Lung microvascular endothelial cell (primary cell): ENCODE measurements around the gene CST5. TPM values are rescaled to one million over a fixed set of nuclear protein-coding genes. Genes with fewer than 3 reads are reported as not detected.

Experiments
- DNase-seq, 2 donors: peaks; one replicate each; pipeline versions ENCODE4 v3.0.0 to v3.0.0-alpha.2; 2010; ENCODE audit warnings: low read depth in 2 of 2
- total RNA-seq: library from RNA; depleted of rRNA; stranded (reverse); fragments of >200 nt; gene quantifications from 2 replicates; pipeline ENCODE4 v1.2.1, GENCODE V29; 2014

The CST5 gene
- total RNA-seq, 1 donor from 2014 or later: not detected

- no peak for DNase-seq
Observed at GRCh38 chr20:23841693-23842092, 37.9 kb downstream of the CST5 start.

GRCh38 chr20:23835716-23836115 is 43.8 kb downstream of the CST5 start:
- no peak for DNase-seq

DNA sequence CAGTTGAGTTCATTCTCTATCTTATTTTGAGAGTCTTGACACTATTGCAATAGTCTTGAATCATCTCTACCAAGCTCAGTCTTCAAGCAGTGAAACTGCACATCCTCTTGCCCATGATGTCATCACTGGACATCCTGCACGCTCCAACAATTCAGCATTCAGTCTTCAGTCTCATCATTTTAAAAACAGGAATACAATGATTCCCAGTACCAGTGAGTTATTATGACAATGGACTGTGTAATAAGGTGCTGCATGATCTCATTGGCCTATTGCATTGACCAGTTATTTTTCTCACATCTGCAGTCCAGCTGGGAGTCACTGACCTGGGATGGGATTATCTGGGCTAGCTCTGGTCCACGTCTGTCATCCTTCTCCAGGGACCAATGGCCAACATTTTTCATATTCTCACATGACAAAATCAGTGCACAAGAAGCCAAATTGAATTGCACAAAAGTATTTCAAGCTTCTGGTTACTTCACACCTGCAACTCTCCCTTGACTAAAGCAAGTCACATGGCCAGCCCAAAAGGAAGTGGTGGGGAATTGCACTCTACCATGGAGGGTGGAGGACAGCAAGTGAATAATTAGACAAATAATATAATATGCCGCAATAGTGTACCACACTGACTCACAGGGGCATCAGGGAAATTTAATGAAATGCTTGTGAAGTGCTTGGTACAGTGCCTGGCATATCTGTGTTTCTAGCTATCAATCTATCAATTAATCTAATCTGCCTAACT is 46.6 kb downstream of the CST5 start:
- DNase-seq: peak in 1 of 2 donors; percentile 16

DNA sequence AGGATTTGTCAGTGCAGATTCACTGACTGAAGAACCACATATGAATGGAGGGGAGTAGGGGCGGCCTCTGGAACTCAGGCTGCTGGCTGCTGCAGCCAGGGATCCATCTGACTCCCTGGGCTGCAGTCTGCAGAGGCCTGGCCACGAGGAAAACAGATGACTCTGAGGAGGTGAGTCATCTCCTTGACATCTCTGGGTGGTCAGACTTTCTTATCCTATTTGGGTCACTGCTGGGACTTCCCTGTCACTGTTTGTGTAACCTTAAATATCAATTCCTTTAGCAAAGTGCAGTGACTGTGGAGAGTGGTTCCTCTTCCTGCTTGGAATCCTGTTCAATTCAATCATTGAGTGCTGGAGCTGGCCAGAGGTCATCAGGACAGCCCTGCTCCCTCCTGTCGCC is 47.6 kb downstream of the CST5 start:
- DNase-seq: peak in 1 of 2 donors; percentile 68

DNA sequence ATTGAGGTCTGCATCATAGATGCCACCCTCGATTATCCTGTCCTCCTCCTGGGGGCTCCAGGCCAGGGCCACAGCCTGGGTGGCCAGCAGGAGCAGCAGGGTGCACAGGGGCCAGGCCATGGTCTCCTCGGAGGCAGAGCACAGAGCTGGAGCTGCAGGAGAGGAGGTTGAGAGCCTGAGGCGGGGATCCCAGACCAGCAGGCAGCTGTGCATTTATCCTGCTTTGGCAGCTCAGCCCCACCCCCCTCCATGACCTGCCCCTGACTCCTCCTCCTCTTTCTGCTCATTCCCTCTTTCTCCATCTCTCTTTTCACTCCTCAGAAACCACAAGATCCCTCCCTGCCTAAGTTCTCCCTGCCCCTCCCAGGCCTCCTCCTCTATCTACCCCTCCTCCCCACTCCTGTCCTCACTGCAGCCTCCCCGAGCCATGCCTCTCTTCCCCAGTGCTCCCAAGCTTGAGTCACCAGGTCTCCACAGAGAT is 53.0 kb downstream of the CST5 start, which contains the start of gene CST2:
TSS of gene CST2 (minus strand) at position 189 of the 481 bp plus-strand sequence. CDS start at position 120, 69 bp downstream.
- DNase-seq: no peak

Other genes starting within 250 kb of the CST5 start
- 88.5 and 164 TPM in 2 replicates for gene CST3, start 241.8 kb downstream of the CST5 start, total RNA-seq
- not detected in 2 replicates for gene CST4, start 190.7 kb downstream of the CST5 start, total RNA-seq
- not detected in 2 replicates for gene CST1, start 128.8 kb downstream of the CST5 start, total RNA-seq
- not detected in 2 replicates for gene CST2, start 53.0 kb downstream of the CST5 start, total RNA-seq
- not detected in 2 replicates for gene GGTLC1, start 109.0 kb upstream of the CST5 start, total RNA-seq